ENCODE data around the gene PLAC8. TPM values are rescaled to one million over a fixed set of nuclear protein-coding genes. Genes with fewer than 3 reads are reported as not detected.
"Not testable (repeated sequence)": the region's sequence is repeated elsewhere in the genome, so short reads cannot be mapped to it uniquely, and the experiment has no call there.

The PLAC8 gene
- total RNA-seq, 1 experiment from 2014 or later, result 3.3 TPM

DNA sequence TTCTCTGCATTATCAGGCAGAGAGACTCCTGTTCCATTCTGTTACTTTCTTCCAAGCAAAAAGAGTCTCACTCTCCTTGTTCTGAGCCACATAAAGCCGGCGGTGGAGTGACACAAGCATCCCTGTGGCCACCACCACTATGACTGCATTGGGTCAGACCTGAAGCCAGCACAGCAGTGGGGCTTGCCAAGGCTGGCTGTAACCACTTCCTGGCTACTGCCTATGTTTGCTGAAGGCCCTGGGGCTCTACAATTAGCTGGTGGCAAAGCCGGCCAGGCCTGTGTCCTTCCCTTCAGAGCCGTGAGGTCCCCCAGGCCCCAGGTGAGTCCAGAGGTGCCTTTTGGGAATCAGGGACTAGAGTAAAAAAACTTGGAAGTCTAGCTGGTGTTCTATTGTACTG lies 31.8 kb downstream of the PLAC8 start:
- no peak overlapping the region for H3K27ac Mint-ChIP-seq (ENCODE audit: low read depth, unreplicated experiment)
- peaks cover 10% of the 10 kb centered on the region for H3K36me3 Mint-ChIP-seq (ENCODE audit: insufficient read depth, unreplicated experiment)
- H3K27me3 Mint-ChIP-seq (ENCODE audit: insufficient read depth, unreplicated experiment), result no peaks in the 10 kb centered on the region
- ChIA-PET POLR2A (no interaction called here), CTCF (interaction anchor here (0.5 to 1.4 kb wide), 2 partner anchors 8 to 178 kb away, joined by 3 to 4 read pairs; no protein-coding TSS in a partner anchor)
- no peak overlapping the region for H3K4me3 Mint-ChIP-seq (ENCODE audit: unreplicated experiment)
- TF ChIP-seq, protein P1, sequence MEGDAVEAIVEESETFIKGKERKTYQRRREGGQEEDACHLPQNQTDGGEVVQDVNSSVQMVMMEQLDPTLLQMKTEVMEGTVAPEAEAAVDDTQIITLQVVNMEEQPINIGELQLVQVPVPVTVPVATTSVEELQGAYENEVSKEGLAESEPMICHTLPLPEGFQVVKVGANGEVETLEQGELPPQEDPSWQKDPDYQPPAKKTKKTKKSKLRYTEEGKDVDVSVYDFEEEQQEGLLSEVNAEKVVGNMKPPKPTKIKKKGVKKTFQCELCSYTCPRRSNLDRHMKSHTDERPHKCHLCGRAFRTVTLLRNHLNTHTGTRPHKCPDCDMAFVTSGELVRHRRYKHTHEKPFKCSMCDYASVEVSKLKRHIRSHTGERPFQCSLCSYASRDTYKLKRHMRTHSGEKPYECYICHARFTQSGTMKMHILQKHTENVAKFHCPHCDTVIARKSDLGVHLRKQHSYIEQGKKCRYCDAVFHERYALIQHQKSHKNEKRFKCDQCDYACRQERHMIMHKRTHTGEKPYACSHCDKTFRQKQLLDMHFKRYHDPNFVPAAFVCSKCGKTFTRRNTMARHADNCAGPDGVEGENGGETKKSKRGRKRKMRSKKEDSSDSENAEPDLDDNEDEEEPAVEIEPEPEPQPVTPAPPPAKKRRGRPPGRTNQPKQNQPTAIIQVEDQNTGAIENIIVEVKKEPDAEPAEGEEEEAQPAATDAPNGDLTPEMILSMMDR (IDR thresholded peaks at IDR 0.05; ENCODE audit: unreplicated experiment), result no peak
- intact Hi-C loops (cut with micrococcal nuclease), result no loop called here
- no TSS peak for BruUV-seq (replicated peaks)
- H3K4me1 Mint-ChIP-seq (ENCODE audit: insufficient read depth, unreplicated experiment), result no peaks in the 10 kb centered on the region
- no peaks in the 10 kb centered on the region for H3K9me3 Mint-ChIP-seq (ENCODE audit: unreplicated experiment)
- DNase-seq (ENCODE audit: unreplicated experiment), result peak; percentile 25

DNA sequence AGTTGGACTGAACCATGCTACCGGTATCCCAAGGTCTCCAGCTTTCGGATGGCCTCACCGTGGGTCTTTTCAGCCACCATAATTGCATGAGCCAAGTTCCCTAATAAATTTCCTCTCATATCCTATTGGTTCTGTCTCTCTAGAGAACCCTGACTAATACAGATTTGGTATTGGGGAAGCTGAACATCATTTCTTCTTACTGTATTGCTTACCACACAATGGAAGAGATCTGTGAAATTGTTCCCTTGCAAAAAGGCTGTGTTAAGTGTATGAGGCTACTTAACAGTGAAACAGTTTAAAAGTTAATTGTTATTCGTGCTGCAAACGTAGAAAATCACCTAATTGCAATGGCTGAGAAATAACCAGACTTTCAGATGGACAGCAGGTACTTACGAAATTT lies 34.0 kb downstream of the PLAC8 start:
- ChIA-PET POLR2A (interaction anchor here (1.0 kb wide), 1 partner anchor 45 kb away, joined by 4 read pairs; the partner anchor contains the start of gene COPS4), CTCF (interaction anchor here (1.6 kb wide), 1 partner anchor 201 kb away, joined by 5 read pairs; no protein-coding TSS in a partner anchor)
- intact Hi-C loops (cut with micrococcal nuclease), result no loop called here
- peaks cover 7% of the 10 kb centered on the region for H3K4me1 Mint-ChIP-seq (ENCODE audit: insufficient read depth, unreplicated experiment)
- H3K27ac Mint-ChIP-seq (ENCODE audit: low read depth, unreplicated experiment), result no peak overlapping the region
- BruUV-seq (replicated peaks), result no TSS peak
- no peaks in the 10 kb centered on the region for H3K9me3 Mint-ChIP-seq (ENCODE audit: unreplicated experiment)
- H3K27me3 Mint-ChIP-seq (ENCODE audit: insufficient read depth, unreplicated experiment), result no peaks in the 10 kb centered on the region
- no peak overlapping the region for H3K4me3 Mint-ChIP-seq (ENCODE audit: unreplicated experiment)
- TF ChIP-seq, protein P1 (IDR thresholded peaks at IDR 0.05; ENCODE audit: unreplicated experiment), result no peak
- H3K36me3 Mint-ChIP-seq (ENCODE audit: insufficient read depth, unreplicated experiment), result peaks cover 25% of the 10 kb centered on the region
- no peak for DNase-seq (ENCODE audit: unreplicated experiment)

GRCh38 chr4:83075311-83076095 lies 39.0 kb downstream of the PLAC8 start:
- TF ChIP-seq, protein P1 (IDR thresholded peaks at IDR 0.05; ENCODE audit: unreplicated experiment), result no peak
- CTCF ChIA-PET, result interaction anchor here (0.7 to 6.5 kb wide), 19 partner anchors 22 to 207 kb away, joined by 3 to 85 read pairs (median 5); partner anchors contain the start of gene COQ2
- H3K36me3 Mint-ChIP-seq (ENCODE audit: insufficient read depth, unreplicated experiment), result peaks cover 37% of the 10 kb centered on the region
- TSS peak; percentile 43 for BruUV-seq (replicated peaks)
- no peak overlapping the region for H3K4me3 Mint-ChIP-seq (ENCODE audit: unreplicated experiment)
- peak; percentile 29 for DNase-seq (ENCODE audit: unreplicated experiment)
- POLR2A ChIA-PET, result interaction anchor here (0.6 to 1.9 kb wide), 8 partner anchors 9 to 206 kb away, joined by 3 to 7 read pairs (median 4); no protein-coding TSS in a partner anchor
- H3K4me1 Mint-ChIP-seq (ENCODE audit: insufficient read depth, unreplicated experiment), result peaks cover 19% of the 10 kb centered on the region
- H3K9me3 Mint-ChIP-seq (ENCODE audit: unreplicated experiment), result no peaks in the 10 kb centered on the region
- H3K27ac Mint-ChIP-seq (ENCODE audit: low read depth, unreplicated experiment), result peak overlapping the region; percentile 14
- intact Hi-C loops (cut with micrococcal nuclease), result no loop called here
- no peaks in the 10 kb centered on the region for H3K27me3 Mint-ChIP-seq (ENCODE audit: insufficient read depth, unreplicated experiment)

DNA sequence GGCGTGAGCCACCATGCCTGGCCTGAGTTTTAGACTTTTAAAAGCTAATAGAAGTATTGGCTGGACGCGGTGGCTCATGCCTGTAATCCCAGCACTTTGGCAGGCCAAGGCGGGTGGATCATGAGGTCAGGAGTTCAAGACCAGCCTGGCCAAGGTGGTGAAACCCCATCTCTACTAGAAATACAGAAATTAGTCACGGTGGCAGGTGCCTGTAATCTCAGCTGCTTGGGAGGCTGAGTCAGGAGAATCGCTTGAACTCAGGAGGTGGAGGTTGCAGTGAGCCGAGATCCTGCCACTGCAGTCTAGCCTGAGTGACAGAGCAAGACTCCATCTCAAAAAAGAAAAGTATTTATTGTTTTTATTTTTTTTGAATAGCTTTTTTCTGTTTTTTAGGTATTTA lies 39.7 kb downstream of the PLAC8 start:
- not testable (repeated sequence) for H3K27me3 Mint-ChIP-seq (ENCODE audit: insufficient read depth, unreplicated experiment); H3K27ac Mint-ChIP-seq (ENCODE audit: low read depth, unreplicated experiment); DNase-seq (ENCODE audit: unreplicated experiment); H3K9me3 Mint-ChIP-seq (ENCODE audit: unreplicated experiment); H3K4me3 Mint-ChIP-seq (ENCODE audit: unreplicated experiment); BruUV-seq (replicated peaks)
- Mint-ChIP-seq H3K4me1 (ENCODE audit: insufficient read depth, unreplicated experiment) (peaks cover 26% of the 10 kb centered on the region), H3K36me3 (ENCODE audit: insufficient read depth, unreplicated experiment) (peaks cover 43% of the 10 kb centered on the region)
- ChIA-PET POLR2A (interaction anchor here (0.7 to 1.9 kb wide), 10 partner anchors 8 to 608 kb away, joined by 3 to 7 read pairs (median 4); no protein-coding TSS in a partner anchor), CTCF (interaction anchor here (0.6 to 6.5 kb wide), 35 partner anchors 8 to 261 kb away, joined by 3 to 85 read pairs (median 4); partner anchors contain the start of genes COQ2 and PLAC8)
- intact Hi-C loops (cut with micrococcal nuclease), result loop anchor here (1.0 kb wide), 3 partner anchors 179 to 208 kb away; no protein-coding TSS in a partner anchor

Data from MCF 10A (cell line).